Astrocyte (in vitro differentiated cells and primary cell): ENCODE data around the gene SNW1.

Source experiments
- EZH2 ChIP-seq: IDR thresholded peaks from 2 replicates; pipeline ENCODE4 v1.6.1; 2012; ENCODE audit warnings: mild to moderate bottlenecking, low read length, inconsistent platforms; ENCODE audit not compliant: insufficient read depth
- TF ChIP-seq, protein P1 (sequence below): IDR thresholded peaks from 2 replicates; pipeline ENCODE4 v1.5.1; 2011; ENCODE audit warnings: low read depth, mild to moderate bottlenecking, inconsistent platforms, low read length, moderate library complexity; ENCODE audit not compliant: insufficient read depth

DNA sequence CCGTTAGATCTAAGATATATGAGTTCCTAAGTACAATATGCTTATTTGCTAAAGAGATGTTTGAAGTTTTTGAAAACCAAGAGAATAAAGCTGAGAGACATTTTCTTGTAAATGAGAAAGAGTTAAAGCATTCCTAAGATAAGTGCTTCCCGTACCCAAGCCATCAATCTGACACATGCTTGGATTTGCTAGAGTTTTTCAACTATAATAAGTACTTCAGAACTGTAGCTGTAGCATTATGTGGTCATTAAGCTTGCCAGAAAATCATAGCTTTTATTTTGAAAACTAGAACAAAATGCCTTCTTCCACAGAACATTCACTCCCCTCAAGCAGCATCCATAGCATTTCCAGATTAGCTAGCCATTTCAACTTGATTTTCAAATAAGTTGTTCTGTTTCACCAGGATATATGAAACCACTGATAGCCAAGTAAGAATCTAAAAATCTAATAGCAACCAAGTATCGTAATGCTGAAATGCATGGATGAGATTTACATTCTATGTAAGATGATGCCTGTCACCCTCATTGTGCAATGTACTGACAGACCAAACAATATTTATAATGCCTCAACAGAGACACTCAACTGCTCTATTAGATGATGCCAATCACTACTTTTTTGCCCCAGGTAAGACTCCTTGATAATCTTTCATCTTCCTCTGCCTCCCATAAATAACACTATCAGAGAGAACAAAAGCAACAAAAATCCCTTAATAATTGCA is 8.0 kb downstream of the SNW1 start:
- TF ChIP-seq, protein P1, sequence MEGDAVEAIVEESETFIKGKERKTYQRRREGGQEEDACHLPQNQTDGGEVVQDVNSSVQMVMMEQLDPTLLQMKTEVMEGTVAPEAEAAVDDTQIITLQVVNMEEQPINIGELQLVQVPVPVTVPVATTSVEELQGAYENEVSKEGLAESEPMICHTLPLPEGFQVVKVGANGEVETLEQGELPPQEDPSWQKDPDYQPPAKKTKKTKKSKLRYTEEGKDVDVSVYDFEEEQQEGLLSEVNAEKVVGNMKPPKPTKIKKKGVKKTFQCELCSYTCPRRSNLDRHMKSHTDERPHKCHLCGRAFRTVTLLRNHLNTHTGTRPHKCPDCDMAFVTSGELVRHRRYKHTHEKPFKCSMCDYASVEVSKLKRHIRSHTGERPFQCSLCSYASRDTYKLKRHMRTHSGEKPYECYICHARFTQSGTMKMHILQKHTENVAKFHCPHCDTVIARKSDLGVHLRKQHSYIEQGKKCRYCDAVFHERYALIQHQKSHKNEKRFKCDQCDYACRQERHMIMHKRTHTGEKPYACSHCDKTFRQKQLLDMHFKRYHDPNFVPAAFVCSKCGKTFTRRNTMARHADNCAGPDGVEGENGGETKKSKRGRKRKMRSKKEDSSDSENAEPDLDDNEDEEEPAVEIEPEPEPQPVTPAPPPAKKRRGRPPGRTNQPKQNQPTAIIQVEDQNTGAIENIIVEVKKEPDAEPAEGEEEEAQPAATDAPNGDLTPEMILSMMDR: no peak
- no peak for TF ChIP-seq EZH2
